ENCODE results near the gene PRKCE.

PRKCE gene

GRCh38 chr2:46163804-46164528, 512.5 kb downstream of the PRKCE start:
- no peak for DNase-seq

GRCh38 chr2:46164529-46165301, 513.2 kb downstream of the PRKCE start:
- DNase-seq, result no peak

GRCh38 chr2:46165916-46166315, 514.4 kb downstream of the PRKCE start:
- no peak for DNase-seq

- no peak for DNase-seq
These were observed 515.9 kb downstream of the PRKCE start for GRCh38 chr2:46167406-46167805.

- DNase-seq, result no peak
These were observed 516.4 kb downstream of the PRKCE start for GRCh38 chr2:46167924-46168323.

- DNase-seq, result no peak
These were observed 518.0 kb downstream of the PRKCE start for GRCh38 chr2:46169467-46169866.

GRCh38 chr2:46170026-46170425, 518.6 kb downstream of the PRKCE start:
- no peak for DNase-seq

GRCh38 chr2:46170611-46171350, 519.3 kb downstream of the PRKCE start:
- no peak for DNase-seq

DNA sequence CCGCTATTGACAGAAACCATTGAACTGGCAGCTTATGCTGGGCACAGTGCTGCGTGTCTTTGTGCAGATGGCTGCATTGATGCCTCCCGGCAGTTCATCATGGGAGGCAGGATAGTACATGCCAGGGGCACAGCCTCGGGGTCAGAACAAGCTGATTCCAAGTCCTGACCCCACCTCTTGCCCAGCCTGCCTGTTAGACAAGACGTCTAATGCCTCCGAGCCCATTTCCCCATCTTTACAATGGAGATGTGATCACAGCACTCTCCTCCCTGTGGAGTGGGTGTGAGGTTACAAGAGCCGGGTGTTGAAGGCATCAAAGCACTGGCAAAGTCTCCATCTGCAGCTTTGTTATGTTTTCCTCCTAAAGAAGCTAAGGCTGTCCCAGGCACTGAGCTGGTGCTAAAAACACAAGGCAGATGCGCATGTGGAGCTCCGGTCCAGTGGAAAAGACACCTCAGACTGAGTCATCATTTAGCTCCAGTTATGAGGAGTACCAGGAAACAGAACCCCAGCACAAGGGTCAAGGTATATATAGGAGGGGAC, 520.0 kb downstream of the PRKCE start:
- DNase-seq, result no peak

GRCh38 chr2:46171996-46172546, 520.6 kb downstream of the PRKCE start:
- DNase-seq, result no peak

DNA sequence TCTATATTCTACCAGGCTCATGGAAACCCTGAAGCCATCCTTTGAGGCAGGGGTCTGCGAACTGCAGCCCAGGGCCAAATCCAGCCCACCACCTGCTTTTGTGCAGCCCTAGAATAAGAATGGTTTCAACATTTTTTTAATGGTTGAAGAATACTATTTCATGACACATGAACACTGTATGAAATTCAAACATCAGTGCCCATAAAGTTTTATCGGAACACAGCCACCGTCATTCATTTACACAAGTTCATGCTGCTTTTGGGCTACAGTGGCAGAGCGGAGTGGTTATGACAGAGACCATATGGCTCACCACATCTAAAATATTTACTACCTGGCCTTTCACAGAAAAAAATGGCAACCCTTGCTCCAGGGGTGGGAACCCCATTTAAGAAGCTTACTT, 521.6 kb downstream of the PRKCE start:
- DNase-seq, result no peak

GRCh38 chr2:46173636-46174250, 522.3 kb downstream of the PRKCE start:
- no peak for DNase-seq

DNA sequence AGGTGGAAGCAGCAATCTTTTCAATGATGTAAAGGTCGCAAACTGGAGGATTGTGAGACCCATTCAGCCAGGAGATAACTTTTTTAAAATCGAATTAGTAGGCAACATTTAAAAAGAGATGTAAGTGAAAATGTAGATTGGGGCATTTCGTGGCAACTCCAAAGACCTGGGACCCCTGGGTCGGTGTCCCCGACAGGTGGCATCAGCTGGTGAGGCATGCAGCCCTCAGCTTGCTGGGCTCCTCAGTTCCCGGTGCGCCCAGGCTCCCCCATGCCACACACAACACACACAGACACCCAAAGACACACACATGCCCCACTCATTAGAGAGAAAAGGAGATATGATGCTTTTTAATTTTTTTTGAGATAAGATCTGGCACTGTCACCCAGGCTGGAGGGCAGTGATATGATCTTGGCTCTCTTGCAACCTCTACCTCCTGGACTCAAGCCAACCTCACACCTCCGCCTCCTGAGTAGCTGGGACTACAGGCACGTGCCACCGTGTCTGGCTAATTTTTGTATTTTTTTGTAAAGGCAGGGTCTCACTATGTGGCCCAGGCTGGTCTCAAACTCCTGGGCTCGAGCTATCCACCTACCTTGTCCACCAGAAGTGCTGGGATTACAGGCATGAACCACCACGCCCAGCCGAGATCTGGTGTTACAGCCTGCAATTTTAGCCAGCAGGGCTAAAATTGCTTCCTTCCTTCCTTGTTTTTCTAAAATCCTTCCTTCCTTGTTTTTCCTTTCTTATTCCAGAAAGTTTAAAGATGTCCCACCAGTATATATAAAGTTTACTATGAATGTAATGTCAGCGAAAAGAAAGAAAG, 523.1 kb downstream of the PRKCE start:
- no peak for DNase-seq

- DNase-seq, result no peak
These were observed 523.9 kb downstream of the PRKCE start for GRCh38 chr2:46175419-46175818.

GRCh38 chr2:46177461-46178089, 526.1 kb downstream of the PRKCE start:
- no peak for DNase-seq

GRCh38 chr2:46179037-46179621, 527.7 kb downstream of the PRKCE start:
- DNase-seq, result no peak

DNA sequence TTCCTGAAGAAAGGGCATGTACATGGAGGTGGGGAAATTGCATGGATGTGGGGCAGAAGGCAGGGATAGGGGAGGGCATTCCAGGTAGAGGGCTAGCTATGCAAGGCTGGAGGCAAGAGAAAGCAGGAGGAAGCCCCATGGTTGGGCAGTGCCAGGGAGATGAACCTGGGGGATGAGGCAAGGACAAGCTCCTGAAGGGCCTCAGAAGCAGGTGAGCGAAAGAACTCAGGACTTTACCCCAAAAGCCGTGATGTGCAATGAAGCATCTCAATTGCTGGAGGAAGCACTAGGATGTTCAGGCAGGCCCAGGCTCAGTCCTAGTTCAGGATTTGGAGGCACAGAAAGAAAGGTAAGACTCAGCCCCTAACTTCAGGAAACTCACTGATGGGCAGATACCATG, 528.7 kb downstream of the PRKCE start:
- no peak for DNase-seq

- DNase-seq, result no peak
These were observed 529.8 kb downstream of the PRKCE start for GRCh38 chr2:46181306-46181705.

DNA sequence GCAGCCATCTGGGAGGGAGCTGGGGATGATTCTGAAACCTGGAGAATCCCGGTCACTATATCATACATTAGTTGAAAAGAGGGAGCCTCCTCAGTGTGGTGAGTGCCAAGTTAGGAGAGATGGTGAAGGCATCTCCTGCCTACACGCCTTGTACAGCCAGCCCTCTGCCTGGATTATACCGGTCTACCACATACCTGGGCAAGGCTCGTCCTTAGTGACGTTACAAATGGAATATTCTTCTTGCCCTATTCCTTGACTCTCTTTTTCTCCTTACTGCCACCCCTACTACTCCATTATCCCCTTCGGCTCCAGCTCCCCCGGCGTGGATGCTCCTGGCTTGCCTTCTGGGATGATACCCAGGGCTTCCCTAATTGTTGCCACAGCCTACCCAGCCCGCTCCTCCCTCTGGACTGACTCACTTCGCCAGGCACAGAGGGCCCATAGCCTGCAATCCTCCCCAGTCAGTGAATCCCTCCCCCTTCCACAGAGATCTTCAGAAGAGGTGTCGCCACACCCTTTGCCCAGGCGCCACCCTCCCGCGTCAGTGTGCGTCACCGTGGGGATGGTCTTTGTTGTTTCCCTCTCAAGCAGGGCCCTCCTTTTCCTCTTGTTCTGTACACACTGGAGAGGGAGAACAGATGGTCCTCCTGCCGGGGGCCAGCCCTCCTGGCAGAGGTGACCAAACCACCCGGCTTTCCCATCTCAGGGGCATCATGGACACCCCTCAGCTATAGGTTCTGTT, 530.5 kb downstream of the PRKCE start:
- no peak for DNase-seq

GRCh38 chr2:46183426-46183825, 532.0 kb downstream of the PRKCE start:
- no peak for DNase-seq
